Ectodermal cell (in vitro differentiated cells): ENCODE measurements around the gene MYOG.

Experiments used
- H3K27ac ChIP-seq: 2 replicates; pipeline ENCODE4 v1.7.0; 2013; ENCODE audit warnings: mild to moderate bottlenecking, low read depth, low read length; ENCODE audit not compliant: insufficient read depth, poor library complexity, severe bottlenecking
- H3K27me3 ChIP-seq: 2 replicates; pipeline ENCODE4 v1.7.0; 2013; ENCODE audit warnings: mild to moderate bottlenecking, low read length; ENCODE audit not compliant: insufficient read depth, control insufficient read depth, poor library complexity, severe bottlenecking
- H3K36me3 ChIP-seq: one replicate; pipeline ENCODE4 v1.7.0; 2013; ENCODE audit warnings: low read length; ENCODE audit not compliant: control insufficient read depth, insufficient read depth
- H3K4me1 ChIP-seq: one replicate; pipeline ENCODE4 v1.7.0; 2013; ENCODE audit warnings: low read length; ENCODE audit not compliant: control insufficient read depth, insufficient read depth
- H3K4me3 ChIP-seq: 2 replicates; pipeline ENCODE4 v1.7.0; 2013; ENCODE audit warnings: low read depth, low read length, control low read depth; ENCODE audit not compliant: insufficient read depth
- H3K9me3 ChIP-seq: 2 replicates; pipeline ENCODE4 v1.7.0; 2013; ENCODE audit warnings: mild to moderate bottlenecking, low read length, moderate library complexity; ENCODE audit not compliant: control insufficient read depth
- WGBS, 2 experiments: methylation state at CpG; one replicate each; pipeline ENCODE4 v1.1.7; 2013; ENCODE audit warnings: missing lambda C conversion rate in 2 of 2; 5-methylcytosine and 5-hydroxymethylcytosine counted together

MYOG gene

DNA sequence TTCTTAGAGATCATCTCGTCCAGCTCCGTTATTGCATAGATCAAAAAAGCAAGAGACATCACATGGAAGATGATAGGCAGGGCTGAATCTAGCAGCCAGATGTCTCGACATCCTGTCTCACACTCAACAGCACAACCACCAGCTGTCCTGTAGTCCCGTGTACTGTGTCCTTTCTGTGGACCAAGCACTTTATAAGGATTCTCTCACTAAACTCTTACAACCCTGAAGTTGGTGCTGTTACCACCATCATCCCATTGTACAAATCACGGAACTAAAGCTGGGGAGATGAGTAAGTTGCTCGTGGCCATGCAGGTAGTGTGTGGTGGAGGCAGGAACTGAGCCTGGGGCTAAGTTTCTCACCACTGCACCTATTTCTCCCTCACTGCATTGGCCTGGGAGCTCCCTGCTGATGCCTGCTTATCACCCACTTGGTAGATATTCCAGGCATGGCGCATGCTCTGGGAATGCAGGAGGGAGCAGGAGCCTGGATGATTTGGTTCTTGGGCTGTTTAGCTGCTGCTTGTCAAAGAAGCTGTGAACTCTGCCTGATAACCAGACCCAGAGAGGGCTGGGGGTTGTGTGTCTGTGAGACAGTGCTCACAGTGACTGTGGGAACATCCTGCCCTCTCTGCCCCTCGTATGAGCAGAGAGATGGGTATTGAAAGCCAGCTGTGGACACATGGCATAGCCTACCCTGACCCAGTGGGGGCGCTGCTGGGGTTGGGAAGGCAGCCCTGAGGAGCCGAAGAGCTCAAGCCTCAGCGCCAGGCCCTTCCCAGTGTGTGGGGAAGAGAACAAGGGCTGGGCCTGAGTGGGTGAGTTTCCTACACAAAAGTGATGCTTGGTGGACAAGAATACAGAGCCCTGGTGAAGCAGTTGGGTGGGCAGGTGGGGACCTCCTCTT, 46.0 kb downstream of the MYOG start:
- WGBS, 2 experiments = 59 to 60% methylated on average over 11 of the region's 11 CpGs
- Histone ChIP-seq H3K27ac (no peak overlapping the region), H3K4me3 (no peak overlapping the region), H3K9me3 (no peaks in the 10 kb centered on the region), H3K36me3 (no peaks in the 10 kb centered on the region), H3K27me3 (no peaks in the 10 kb centered on the region), H3K4me1 (peaks cover 4% of the 10 kb centered on the region)

DNA sequence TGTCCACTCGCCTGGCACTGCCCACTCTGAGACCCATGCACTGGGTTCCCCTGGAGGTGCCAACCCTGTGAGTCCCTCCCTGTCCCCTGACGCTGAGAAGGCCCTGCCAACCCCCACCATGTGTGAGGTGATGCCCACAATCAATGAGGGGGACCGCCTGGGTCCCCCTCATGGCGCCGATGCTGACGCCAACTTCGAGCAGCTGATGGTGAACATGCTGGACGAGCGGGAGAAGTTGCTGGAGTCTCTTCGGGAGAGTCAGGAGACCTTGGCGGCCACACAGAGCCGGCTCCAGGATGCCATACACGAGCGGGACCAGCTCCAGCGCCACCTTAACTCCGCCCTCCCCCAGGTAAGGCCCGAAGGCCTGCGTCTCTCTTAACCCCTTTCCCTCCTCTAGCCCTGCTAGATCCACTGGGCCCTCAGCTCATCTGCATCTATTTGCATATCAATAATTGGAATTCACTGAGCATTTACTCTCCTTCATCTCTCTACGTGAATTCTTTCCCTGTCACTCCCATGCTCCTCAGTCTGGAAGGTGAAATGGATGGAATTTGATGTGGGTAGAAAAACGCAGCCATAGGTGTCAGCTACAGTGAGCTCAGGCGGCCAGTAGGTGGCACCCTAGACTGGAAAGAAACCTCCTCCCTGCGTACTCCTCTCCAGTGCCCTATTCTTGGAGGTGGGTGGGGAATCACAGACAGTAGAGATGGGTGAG, 46.8 kb downstream of the MYOG start:
- Histone ChIP-seq H3K36me3 (no peaks in the 10 kb centered on the region), H3K27ac (no peak overlapping the region), H3K27me3 (no peaks in the 10 kb centered on the region), H3K9me3 (no peaks in the 10 kb centered on the region), H3K4me3 (no peak overlapping the region), H3K4me1 (no peaks in the 10 kb centered on the region)
- WGBS, 2 experiments = 66 to 69% methylated on average over 22 of the region's 22 CpGs

DNA sequence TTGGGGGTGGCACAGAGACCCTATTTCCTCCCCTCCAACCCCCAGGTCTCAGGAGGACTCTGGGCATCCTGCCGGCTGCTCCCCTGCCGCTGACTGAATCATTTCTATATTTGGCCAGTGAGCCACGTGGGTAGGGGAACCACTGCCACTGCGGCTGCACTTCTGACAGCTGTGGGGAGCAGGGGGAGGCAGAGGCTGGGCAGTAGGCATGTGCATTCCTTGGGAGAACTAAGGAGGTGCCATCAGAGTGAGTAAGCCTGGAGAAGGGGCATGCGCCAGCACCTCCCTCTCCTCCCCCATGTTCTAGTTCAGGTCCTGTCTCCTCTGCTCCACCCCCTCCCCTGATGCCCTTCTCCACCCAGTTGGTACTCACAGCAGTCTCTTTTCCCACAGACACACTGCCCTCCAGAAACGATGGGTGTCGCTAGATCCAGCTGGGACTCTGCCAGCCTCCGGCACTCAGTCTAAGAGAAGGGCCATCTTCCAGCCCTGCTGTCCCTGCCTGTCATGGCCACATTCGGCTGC, 47.5 kb downstream of the MYOG start:
- 86 to 89% methylated on average over 9 of the region's 9 CpGs for WGBS, 2 experiments
- no peaks in the 10 kb centered on the region for H3K36me3 ChIP-seq
- H3K9me3 ChIP-seq = no peaks in the 10 kb centered on the region
- no peak overlapping the region for H3K4me3 ChIP-seq
- no peak overlapping the region for H3K27ac ChIP-seq
- H3K4me1 ChIP-seq = no peaks in the 10 kb centered on the region
- no peaks in the 10 kb centered on the region for H3K27me3 ChIP-seq

- Histone ChIP-seq H3K9me3 (no peaks in the 10 kb centered on the region), H3K27me3 (no peaks in the 10 kb centered on the region), H3K36me3 (no peaks in the 10 kb centered on the region), H3K27ac (no peak overlapping the region), H3K4me3 (no peak overlapping the region), H3K4me1 (no peaks in the 10 kb centered on the region)
- WGBS, 2 experiments = 87 to 90% methylated on average over 10 of the region's 10 CpGs
These were observed 48.2 kb downstream of the MYOG start for GRCh38 chr1:203037509-203038190.

- 30 to 40% methylated on average over 2 of the region's 2 CpGs for WGBS, 2 experiments
- H3K4me1 ChIP-seq = no peaks in the 10 kb centered on the region
- H3K36me3 ChIP-seq = no peaks in the 10 kb centered on the region
- no peaks in the 10 kb centered on the region for H3K9me3 ChIP-seq
- no peaks in the 10 kb centered on the region for H3K27me3 ChIP-seq
- H3K4me3 ChIP-seq = no peak overlapping the region
- H3K27ac ChIP-seq = no peak overlapping the region
These were observed 49.3 kb downstream of the MYOG start for GRCh38 chr1:203036537-203036936.

DNA sequence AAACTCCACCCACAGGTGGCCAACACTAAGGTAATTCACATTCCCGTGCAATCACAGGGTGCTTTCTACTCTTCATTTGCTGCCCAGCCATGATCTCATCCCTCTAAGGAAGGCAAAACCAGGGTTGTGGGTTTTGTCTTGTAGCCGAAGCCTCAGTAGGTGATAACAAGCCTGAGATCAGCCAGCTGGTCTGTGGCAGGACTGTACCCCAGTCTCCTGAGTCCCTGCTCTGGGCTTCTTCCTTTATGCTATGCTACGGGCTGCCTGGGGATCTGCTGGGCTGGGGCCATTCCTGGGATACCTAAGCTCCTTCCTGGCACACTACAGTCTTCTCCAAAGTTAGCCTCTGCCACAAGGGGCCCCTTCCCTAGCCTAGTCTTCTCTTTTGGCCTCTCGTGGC, 49.7 kb downstream of the MYOG start:
- Histone ChIP-seq H3K4me1 (no peaks in the 10 kb centered on the region), H3K27ac (no peak overlapping the region), H3K27me3 (no peaks in the 10 kb centered on the region), H3K36me3 (no peaks in the 10 kb centered on the region), H3K9me3 (no peaks in the 10 kb centered on the region), H3K4me3 (no peak overlapping the region)
- WGBS, 2 experiments = 68 to 81% methylated on average over 4 of the region's 4 CpGs

- Histone ChIP-seq H3K4me1 (no peaks in the 10 kb centered on the region), H3K27ac (no peak overlapping the region), H3K27me3 (no peaks in the 10 kb centered on the region), H3K36me3 (no peaks in the 10 kb centered on the region), H3K4me3 (no peak overlapping the region), H3K9me3 (no peaks in the 10 kb centered on the region)
- WGBS, 2 experiments = 75% methylated on average over 15 of the region's 15 CpGs
These were observed 50.5 kb downstream of the MYOG start for GRCh38 chr1:203035111-203036000.

- H3K9me3 ChIP-seq = no peaks in the 10 kb centered on the region
- H3K27me3 ChIP-seq = no peaks in the 10 kb centered on the region
- H3K36me3 ChIP-seq = no peaks in the 10 kb centered on the region
- no peaks in the 10 kb centered on the region for H3K4me1 ChIP-seq
- H3K4me3 ChIP-seq = no peak overlapping the region
- H3K27ac ChIP-seq = no peak overlapping the region
- 90% methylated on average over 9 to 10 of the region's 10 CpGs for WGBS, 2 experiments
These were observed 51.2 kb downstream of the MYOG start for GRCh38 chr1:203034422-203035110.

- Histone ChIP-seq H3K27ac (no peak overlapping the region), H3K4me3 (no peak overlapping the region), H3K27me3 (peaks cover 3% of the 10 kb centered on the region), H3K9me3 (no peaks in the 10 kb centered on the region), H3K36me3 (no peaks in the 10 kb centered on the region), H3K4me1 (peaks cover 4% of the 10 kb centered on the region)
- WGBS, 2 experiments = 92 to 93% methylated on average over 2 of the region's 2 CpGs
These were observed 51.9 kb downstream of the MYOG start for GRCh38 chr1:203033917-203034316.
